ENCODE measurements around the gene POLR3G.

Gene POLR3G

DNA sequence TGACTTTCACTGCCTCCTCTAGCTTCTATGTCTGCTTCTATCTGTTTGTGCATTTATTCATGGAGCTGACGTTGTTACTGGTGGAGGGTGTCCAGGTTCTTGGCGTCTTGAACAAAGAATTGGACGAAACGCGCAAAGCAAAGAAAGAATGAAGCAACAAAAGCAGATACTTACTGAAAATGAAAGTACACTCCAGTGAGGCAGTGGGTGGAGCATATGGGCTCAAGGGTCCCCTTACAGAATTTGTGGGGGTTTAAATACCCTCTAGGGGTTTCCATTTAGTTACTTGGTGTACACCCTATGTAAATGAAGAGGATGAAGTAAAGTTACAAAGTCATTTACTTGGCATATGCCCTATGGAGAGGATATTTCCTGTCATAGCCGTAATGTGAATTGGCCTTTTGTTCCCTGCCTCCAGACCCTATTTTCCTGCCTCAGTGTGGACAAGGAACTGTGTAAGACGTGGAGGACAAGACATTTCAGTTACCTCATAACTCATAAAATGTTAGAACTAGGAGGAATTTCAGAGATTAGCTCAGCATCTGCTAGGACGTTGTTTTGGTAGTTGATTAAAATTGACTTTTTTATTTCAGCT is 3.1 kb downstream of the POLR3G start:
- DNase-seq (ENCODE audit: low read depth): no peak
- TF ChIP-seq, protein P1, sequence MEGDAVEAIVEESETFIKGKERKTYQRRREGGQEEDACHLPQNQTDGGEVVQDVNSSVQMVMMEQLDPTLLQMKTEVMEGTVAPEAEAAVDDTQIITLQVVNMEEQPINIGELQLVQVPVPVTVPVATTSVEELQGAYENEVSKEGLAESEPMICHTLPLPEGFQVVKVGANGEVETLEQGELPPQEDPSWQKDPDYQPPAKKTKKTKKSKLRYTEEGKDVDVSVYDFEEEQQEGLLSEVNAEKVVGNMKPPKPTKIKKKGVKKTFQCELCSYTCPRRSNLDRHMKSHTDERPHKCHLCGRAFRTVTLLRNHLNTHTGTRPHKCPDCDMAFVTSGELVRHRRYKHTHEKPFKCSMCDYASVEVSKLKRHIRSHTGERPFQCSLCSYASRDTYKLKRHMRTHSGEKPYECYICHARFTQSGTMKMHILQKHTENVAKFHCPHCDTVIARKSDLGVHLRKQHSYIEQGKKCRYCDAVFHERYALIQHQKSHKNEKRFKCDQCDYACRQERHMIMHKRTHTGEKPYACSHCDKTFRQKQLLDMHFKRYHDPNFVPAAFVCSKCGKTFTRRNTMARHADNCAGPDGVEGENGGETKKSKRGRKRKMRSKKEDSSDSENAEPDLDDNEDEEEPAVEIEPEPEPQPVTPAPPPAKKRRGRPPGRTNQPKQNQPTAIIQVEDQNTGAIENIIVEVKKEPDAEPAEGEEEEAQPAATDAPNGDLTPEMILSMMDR (IDR thresholded peaks at IDR 0.05; ENCODE audit: insufficient read depth, low read depth, low read length, missing control alignments): no peak
- H3K4me3 ChIP-seq (ENCODE audit: low read depth, low read length): no peak overlapping the region

DNA sequence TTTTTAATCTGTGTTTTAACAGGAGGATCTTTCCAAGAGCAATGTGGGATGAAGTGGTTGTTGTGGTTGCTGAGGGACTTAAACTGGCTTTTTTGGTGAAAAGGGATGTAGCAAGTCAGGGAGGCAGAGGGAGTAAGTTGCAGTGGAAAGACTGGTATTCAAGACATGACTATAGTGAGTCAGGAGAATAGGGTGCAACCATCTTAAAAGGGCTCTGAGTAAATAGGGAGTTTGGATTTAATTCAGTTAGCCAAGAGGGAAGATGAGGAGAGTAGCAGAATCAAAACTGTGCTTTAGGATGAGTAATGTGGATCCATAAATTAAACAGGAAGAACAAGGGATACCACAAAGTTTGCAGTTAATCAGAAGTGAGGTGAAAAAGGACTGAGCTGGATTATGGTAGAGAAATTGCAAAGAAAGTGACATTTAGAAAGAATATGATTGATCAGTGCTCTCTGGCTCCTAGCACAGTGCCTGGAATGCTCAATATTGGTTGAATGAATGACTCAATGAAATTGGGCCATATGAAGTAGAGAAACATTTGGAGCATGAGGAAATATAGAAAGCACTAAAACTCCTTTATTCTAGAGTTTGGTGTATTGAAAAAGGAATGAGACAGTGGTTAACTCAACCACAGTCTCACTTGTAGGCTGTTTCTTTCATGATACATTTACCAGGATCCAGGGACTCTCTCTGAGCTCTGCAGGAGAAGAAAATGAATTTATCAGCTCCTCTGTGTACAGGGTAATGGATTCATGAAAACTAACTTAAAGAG is 5.1 kb downstream of the POLR3G start:
- TF ChIP-seq, protein P1 (IDR thresholded peaks at IDR 0.05; ENCODE audit: insufficient read depth, low read depth, low read length, missing control alignments): no peak
- H3K4me3 ChIP-seq (ENCODE audit: low read depth, low read length): no peak overlapping the region
- DNase-seq (ENCODE audit: low read depth): no peak

- no peak for DNase-seq (ENCODE audit: low read depth)
- TF ChIP-seq, protein P1 (IDR thresholded peaks at IDR 0.05; ENCODE audit: insufficient read depth, low read depth, low read length, missing control alignments): no peak
- no peak overlapping the region for H3K4me3 ChIP-seq (ENCODE audit: low read depth, low read length)
Measured at GRCh38 chr5:90480699-90481098, 6.0 kb downstream of the POLR3G start.

GRCh38 chr5:90483206-90483605 is 8.5 kb downstream of the POLR3G start:
- no peak for DNase-seq (ENCODE audit: low read depth)
- H3K4me3 ChIP-seq (ENCODE audit: low read depth, low read length): no peak overlapping the region
- TF ChIP-seq, protein P1 (IDR thresholded peaks at IDR 0.05; ENCODE audit: insufficient read depth, low read depth, low read length, missing control alignments): no peak

DNA sequence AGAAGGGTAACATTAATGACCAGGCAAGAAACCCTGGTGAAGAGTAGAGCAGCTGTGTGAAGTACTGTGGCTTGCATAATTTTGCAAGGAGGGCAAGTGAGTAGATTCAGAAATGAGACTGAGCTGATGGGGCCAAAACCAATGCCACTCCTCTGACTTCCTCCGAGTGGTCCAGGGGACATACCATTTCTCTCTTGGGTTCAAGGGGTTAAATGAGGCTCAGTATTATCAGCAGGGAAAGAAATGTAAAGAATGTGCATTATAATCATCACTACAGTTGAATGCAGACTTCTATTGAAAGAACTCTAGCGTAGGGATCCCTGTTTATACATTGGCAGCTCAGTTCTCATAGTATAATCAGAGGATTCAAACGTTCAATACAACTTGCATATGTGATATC is 9.9 kb downstream of the POLR3G start:
- no peak for DNase-seq (ENCODE audit: low read depth)
- H3K4me3 ChIP-seq (ENCODE audit: low read depth, low read length): no peak overlapping the region
- TF ChIP-seq, protein P1 (IDR thresholded peaks at IDR 0.05; ENCODE audit: insufficient read depth, low read depth, low read length, missing control alignments): no peak

DNA sequence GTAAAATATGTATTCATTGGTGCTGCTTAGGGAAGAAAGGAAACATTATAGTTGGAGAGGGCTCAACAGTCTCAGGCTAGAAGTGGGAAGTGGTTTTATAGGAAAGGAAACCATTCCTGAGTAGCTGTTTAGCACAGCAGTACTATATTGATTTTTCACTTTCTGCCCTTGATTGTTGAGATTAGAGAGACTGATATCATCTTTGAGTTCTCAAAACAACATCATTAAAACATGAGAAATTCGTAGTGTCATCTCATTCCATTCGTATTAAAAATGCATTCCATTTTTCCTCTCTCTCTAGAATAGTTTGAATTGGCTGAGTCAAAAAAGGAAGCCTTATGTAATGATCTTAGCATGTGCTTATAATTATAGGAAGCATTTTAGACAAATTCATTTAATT is 14.1 kb downstream of the POLR3G start:
- H3K4me3 ChIP-seq (ENCODE audit: low read depth, low read length): no peak overlapping the region
- TF ChIP-seq, protein P1 (IDR thresholded peaks at IDR 0.05; ENCODE audit: insufficient read depth, low read depth, low read length, missing control alignments): no peak
- DNase-seq (ENCODE audit: low read depth): no peak

Measured in GM12865 (cell line).